T-cell (primary cell): ENCODE data around the gene EXOSC9. TPM values are rescaled to one million over a fixed set of nuclear protein-coding genes. Genes with fewer than 3 reads are reported as not detected.

ENCODE experiments used
- ATAC-seq, 4 experiments: fragments of 200-7000 bp in 3 of 4; fragments of 150-1000 bp in 1 of 4; cut with Tn5 transposase; replicated peaks in 1 of 4; 1 replicate in 3 of 4; 2 replicates in 1 of 4; pipeline ENCODE4 v1.10.0; 2021; ENCODE audit warnings: moderate library complexity in 3 of 4, mild to moderate bottlenecking in 2 of 4, moderate number of reproducible peaks in 1 of 4
- CTCF ChIA-PET, 2 donors: fragments of 300-600 bp; sonication (Branson Sonifier 250); formaldehyde crosslinking; loops; one replicate each; lab custom pipeline; 2022; ENCODE audit warnings: antibody characterized with exemption in 2 of 2; lab: Charles Lee
- POLR2A ChIA-PET, 2 donors: fragments of 300-600 bp; sonication (Branson Sonifier 250); formaldehyde crosslinking; loops; one replicate each; lab custom pipeline; 2022; ENCODE audit warnings: antibody characterized with exemption in 2 of 2; lab: Charles Lee
- DNase-seq, 35 experiments: peaks; one replicate each; pipeline versions ENCODE4 v3.0.0 to v3.0.0-alpha.2; 2013 to 2023
- H3K27ac ChIP-seq: one replicate; pipeline ENCODE4 v1.5.1; 2013; ENCODE audit warnings: low read length
- H3K27me3 ChIP-seq, 2 experiments: replicated peaks in 1 of 2; 1 replicate in 1 of 2; 2 replicates in 1 of 2; pipeline versions ENCODE4 v1.6.1 to v1.7.0; 2013; ENCODE audit warnings: low read length in 1 of 2, mixed read lengths in 1 of 2; ENCODE audit not compliant: control insufficient read depth in 2 of 2, insufficient read depth in 2 of 2; ENCODE audit errors: extremely low read depth in 1 of 2
- H3K36me3 ChIP-seq, 2 donors: 1 replicate in 1 of 2; 2 replicates in 1 of 2; pipeline versions ENCODE4 v1.6.1 to v1.7.0; 2013; ENCODE audit warnings: low read length in 1 of 2; ENCODE audit not compliant: control insufficient read depth in 2 of 2, insufficient read depth in 1 of 2; ENCODE audit errors: extremely low read depth in 1 of 2
- H3K4me1 ChIP-seq, 2 experiments: 1 replicate in 1 of 2; 2 replicates in 1 of 2; pipeline versions ENCODE4 v1.6.1 to v1.7.0; 2013; ENCODE audit warnings: low read length in 2 of 2, mixed read lengths in 1 of 2; ENCODE audit not compliant: insufficient read depth in 2 of 2, control insufficient read depth in 1 of 2; ENCODE audit errors: extremely low read depth in 1 of 2
- H3K4me3 ChIP-seq, 2 donors: 1 replicate in 1 of 2; 2 replicates in 1 of 2; pipeline versions ENCODE4 v1.5.1 to v1.7.0; 2013; ENCODE audit warnings: mild to moderate bottlenecking in 2 of 2, low read length in 1 of 2, moderate library complexity in 1 of 2; ENCODE audit not compliant: control insufficient read depth in 1 of 2; ENCODE audit errors: extremely low read depth in 1 of 2
- H3K9me3 ChIP-seq: 2 replicates; pipeline ENCODE4 v1.7.0; 2013
- H3K27ac Mint-ChIP-seq, 2 donors: one replicate each; pipeline ENCODE4 v1.8.0; 2020 to 2021; ENCODE audit warnings: mild to moderate bottlenecking in 2 of 2, mixed read lengths in 2 of 2
- H3K27me3 Mint-ChIP-seq, 2 donors: one replicate each; pipeline ENCODE4 v1.8.0; 2021 to 2022; ENCODE audit warnings: mixed read lengths in 2 of 2
- H3K36me3 Mint-ChIP-seq: one replicate; pipeline ENCODE4 v1.8.0; 2021; ENCODE audit warnings: mixed read lengths
- H3K4me1 Mint-ChIP-seq, 3 donors: one replicate each; pipeline ENCODE4 v1.8.0; 2020 to 2022; ENCODE audit warnings: mixed read lengths in 3 of 3, mild to moderate bottlenecking in 1 of 3
- H3K4me3 Mint-ChIP-seq, 3 donors: one replicate each; pipeline ENCODE4 v1.8.0; 2020 to 2022; ENCODE audit warnings: mild to moderate bottlenecking in 3 of 3, mixed read lengths in 3 of 3, moderate library complexity in 3 of 3
- H3K9me3 Mint-ChIP-seq, 3 donors: one replicate each; pipeline ENCODE4 v1.8.0; 2020 to 2022; ENCODE audit warnings: mixed read lengths in 3 of 3
- WGBS: methylation state at CpG from one replicate; pipeline ENCODE4 v1.1.5; 2013; ENCODE audit warnings: missing lambda C conversion rate; ENCODE audit not compliant: insufficient coverage; 5-methylcytosine and 5-hydroxymethylcytosine counted together
- total RNA-seq, 35 experiments: library from RNA in 6 of 35; stranded (reverse) in 6 of 35; fragments of 120-200 nt in 1 of 35; gene quantifications; one replicate each; pipeline versions ENCODE4 v1.2.1 to v1.2.4 and lab custom pipeline; 2013 to 2026

EXOSC9 gene
- total RNA-seq, 5 donors from 2014 or later (not counting 1 experiment from before 2014, with no cell fraction given), result 32.2 to 57.7 (median 36.4) TPM

- Mint-ChIP-seq H3K27ac (peak within 1 kb of the TSS; percentile 86), H3K4me3 (peak within 1 kb of the TSS; percentile 86 to 93 (median 86)), H3K4me1 (peaks cover 16 to 24% (median 20%) of the 10 kb centered on the region in 3 donors), H3K27me3 (no peaks in the 10 kb centered on the region), H3K9me3 (no peaks in the 10 kb centered on the region), H3K36me3 (peaks cover 9% of the 10 kb centered on the region)
- peak; percentile 91 to 97 (median 94) for DNase-seq
- Histone ChIP-seq H3K27ac (peak within 1 kb of the TSS; percentile 75), H3K27me3 (no peaks in the 10 kb centered on the region), H3K9me3 (no peaks in the 10 kb centered on the region), H3K36me3 (no peaks in the 10 kb centered on the region), H3K4me1 (peaks cover 7 to 10% of the 10 kb centered on the region in 2 experiments), H3K4me3 (peak within 1 kb of the TSS; percentile 71 to 78)
- ChIA-PET CTCF (interaction anchor here in 1 of 2 donors (1.5 kb wide), 2 partner anchors 22 to 755 kb away, joined by 4 to 9 read pairs; partner anchors contain the start of gene EXOSC9), POLR2A (interaction anchor here (0.5 to 1.2 kb wide), 6 partner anchors 20 to 529 kb away, joined by 3 to 8 read pairs (median 3); partner anchors contain the start of gene EXOSC9 (in 2 of the 2))
- ATAC-seq, result peak; percentile 98
- WGBS, result under 1% methylated on average over 63 of the region's 63 CpGs
These were observed 22.5 kb downstream of the EXOSC9 start, which contains the start of gene CCNA2 for GRCh38 chr4:121823505-121824170. TSS of gene CCNA2 (minus strand) at chr4:121823883. CDS start at chr4:121823628, 255 bp downstream.

DNA sequence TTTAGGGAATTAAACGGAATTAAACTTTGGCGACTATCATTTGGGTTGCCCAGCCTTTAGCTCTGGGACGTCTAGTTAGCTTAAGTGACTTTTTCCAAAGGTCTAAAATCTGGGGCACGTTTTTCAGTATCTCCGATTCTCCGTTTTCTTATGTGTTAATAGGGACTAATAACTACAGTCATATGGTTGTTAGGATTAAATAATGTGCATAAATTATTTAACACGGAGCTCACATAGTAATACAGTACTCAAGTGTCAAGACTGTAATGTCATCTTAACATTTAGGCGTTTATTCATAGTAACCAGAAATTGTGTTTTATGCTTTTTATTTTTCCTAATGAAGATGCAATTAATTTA lies 23.0 kb downstream of the EXOSC9 start:
- H3K4me3 ChIP-seq, result peak overlapping the region; percentile 71 to 78
- no peak for ATAC-seq
- H3K4me1 Mint-ChIP-seq, result peaks cover 16 to 21% (median 20%) of the 10 kb centered on the region in 3 donors
- ChIA-PET CTCF (interaction anchor here in 1 of 2 donors (1.5 kb wide), 2 partner anchors 22 to 754 kb away, joined by 4 to 9 read pairs; partner anchors contain the start of gene EXOSC9), POLR2A (interaction anchor here (0.5 to 1.2 kb wide), 6 partner anchors 20 to 528 kb away, joined by 3 to 8 read pairs (median 3); partner anchors contain the start of gene EXOSC9 (in 2 of the 2))
- peak overlapping the region; percentile 86 to 93 (median 86) for H3K4me3 Mint-ChIP-seq
- H3K9me3 Mint-ChIP-seq, result no peaks in the 10 kb centered on the region
- H3K36me3 Mint-ChIP-seq, result peaks cover 9% of the 10 kb centered on the region
- WGBS, result 0% methylated on average over 2 of the region's 8 CpGs
- H3K4me1 ChIP-seq, result peaks cover 7 to 10% of the 10 kb centered on the region in 2 experiments
- no peak for DNase-seq
- H3K36me3 ChIP-seq, result no peaks in the 10 kb centered on the region
- H3K27ac Mint-ChIP-seq, result peak overlapping the region; percentile 86
- H3K27me3 ChIP-seq, result no peaks in the 10 kb centered on the region
- no peaks in the 10 kb centered on the region for H3K27me3 Mint-ChIP-seq
- H3K9me3 ChIP-seq, result no peaks in the 10 kb centered on the region
- peak overlapping the region; percentile 75 for H3K27ac ChIP-seq

DNA sequence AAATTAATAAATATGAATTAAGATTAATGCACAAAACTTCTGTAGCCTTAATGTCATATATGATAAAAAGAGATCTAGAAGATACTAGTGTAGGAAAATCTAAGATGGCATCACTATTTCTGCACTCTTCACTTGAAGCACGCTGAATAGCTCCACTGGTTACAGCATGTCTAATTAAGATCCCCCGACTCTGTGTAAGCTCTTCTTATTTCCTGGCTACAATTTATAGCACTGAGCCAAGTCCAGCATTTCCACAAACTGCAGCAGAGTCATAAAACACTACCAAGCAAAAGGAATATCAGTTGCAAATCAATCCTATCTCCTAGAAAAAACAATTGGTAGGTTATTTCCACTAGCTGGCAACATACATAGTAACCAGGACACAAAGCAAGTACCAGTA lies 23.8 kb downstream of the EXOSC9 start:
- H3K27me3 Mint-ChIP-seq, result no peaks in the 10 kb centered on the region
- ATAC-seq, result no peak
- no peak for DNase-seq
- H3K36me3 Mint-ChIP-seq, result peaks cover 9% of the 10 kb centered on the region
- Histone ChIP-seq H3K9me3 (no peaks in the 10 kb centered on the region), H3K27me3 (no peaks in the 10 kb centered on the region), H3K27ac (no peak overlapping the region), H3K4me1 (peaks cover 7 to 10% of the 10 kb centered on the region in 2 experiments), H3K36me3 (peaks cover 0 to 5% of the 10 kb centered on the region in 2 donors), H3K4me3 (no peak overlapping the region)
- H3K4me3 Mint-ChIP-seq, result no peak overlapping the region
- POLR2A ChIA-PET, result interaction anchor here (0.7 to 1.2 kb wide), 3 partner anchors 24 to 26 kb away, joined by 3 read pairs; partner anchors contain the start of gene EXOSC9 (in 1 of the 2)
- WGBS, result 93% methylated on average over 2 of the region's 2 CpGs
- H3K4me1 Mint-ChIP-seq, result peaks cover 16 to 20% (median 20%) of the 10 kb centered on the region in 3 donors
- CTCF ChIA-PET, result interaction anchor here in 1 of 2 donors (0.8 to 1.5 kb wide), 4 partner anchors 23 to 753 kb away, joined by 3 to 9 read pairs (median 4); partner anchors contain the start of genes BBS7 and EXOSC9
- H3K27ac Mint-ChIP-seq, result peak overlapping the region in 1 of 2 donors; percentile 23
- no peaks in the 10 kb centered on the region for H3K9me3 Mint-ChIP-seq

DNA sequence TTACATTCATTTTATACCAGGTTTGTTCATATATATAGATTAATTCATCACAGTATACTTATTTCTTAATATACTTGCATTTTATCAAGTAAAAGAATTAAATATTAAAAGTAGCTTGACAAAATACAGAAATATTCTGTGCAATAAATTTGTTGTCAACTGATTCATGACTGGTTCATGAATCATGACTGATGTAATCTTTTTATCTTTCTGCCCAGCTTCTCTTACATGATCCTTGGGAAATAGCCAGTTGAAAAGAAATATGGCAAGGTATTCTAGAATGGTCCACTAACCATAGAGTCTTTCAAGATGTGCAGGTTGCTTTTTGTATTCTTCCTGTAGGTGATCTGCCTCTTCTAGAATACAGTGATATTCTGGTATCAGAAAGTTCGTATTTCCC lies 26.7 kb downstream of the EXOSC9 start:
- no peaks in the 10 kb centered on the region for H3K9me3 Mint-ChIP-seq
- H3K27ac Mint-ChIP-seq, result no peak overlapping the region
- POLR2A ChIA-PET, result no interaction called here
- no peak for DNase-seq
- no CpG with 5 or more reads among the region's 1 CpG for WGBS
- H3K36me3 Mint-ChIP-seq, result peaks cover 9% of the 10 kb centered on the region
- no peak overlapping the region for H3K4me3 Mint-ChIP-seq
- no peak for ATAC-seq
- CTCF ChIA-PET, result no interaction called here
- Histone ChIP-seq H3K27me3 (no peaks in the 10 kb centered on the region), H3K9me3 (no peaks in the 10 kb centered on the region), H3K36me3 (peaks cover 0 to 9% of the 10 kb centered on the region in 2 donors), H3K4me3 (no peak overlapping the region), H3K4me1 (peaks cover 4 to 8% of the 10 kb centered on the region in 2 experiments), H3K27ac (no peak overlapping the region)
- H3K27me3 Mint-ChIP-seq, result no peaks in the 10 kb centered on the region
- H3K4me1 Mint-ChIP-seq, result peaks cover 10 to 12% (median 12%) of the 10 kb centered on the region in 3 donors

GRCh38 chr4:121829511-121829910 lies 28.4 kb downstream of the EXOSC9 start:
- no peaks in the 10 kb centered on the region for H3K27me3 Mint-ChIP-seq
- no peak overlapping the region for H3K27ac Mint-ChIP-seq
- peaks cover 0 to 4% (median 2%) of the 10 kb centered on the region in 3 donors for H3K4me1 Mint-ChIP-seq
- H3K4me3 Mint-ChIP-seq, result no peak overlapping the region
- Histone ChIP-seq H3K9me3 (no peaks in the 10 kb centered on the region), H3K4me1 (no peaks in the 10 kb centered on the region), H3K27ac (no peak overlapping the region), H3K36me3 (peaks cover 0 to 9% of the 10 kb centered on the region in 2 donors), H3K27me3 (no peaks in the 10 kb centered on the region), H3K4me3 (no peak overlapping the region)
- ATAC-seq (no peak), DNase-seq (no peak)
- 95% methylated on average over 4 of the region's 5 CpGs for WGBS
- CTCF ChIA-PET, result no interaction called here
- no peaks in the 10 kb centered on the region for H3K9me3 Mint-ChIP-seq
- peaks cover 9% of the 10 kb centered on the region for H3K36me3 Mint-ChIP-seq
- POLR2A ChIA-PET, result no interaction called here

GRCh38 chr4:121838136-121838535 lies 37.0 kb downstream of the EXOSC9 start:
- Mint-ChIP-seq H3K9me3 (no peaks in the 10 kb centered on the region), H3K27ac (no peak overlapping the region), H3K36me3 (peaks cover 22% of the 10 kb centered on the region), H3K4me1 (no peaks in the 10 kb centered on the region), H3K27me3 (no peaks in the 10 kb centered on the region), H3K4me3 (no peak overlapping the region)
- H3K9me3 ChIP-seq, result no peaks in the 10 kb centered on the region
- ChIA-PET POLR2A (no interaction called here), CTCF (no interaction called here)
- no peak overlapping the region for H3K4me3 ChIP-seq
- no peaks in the 10 kb centered on the region for H3K4me1 ChIP-seq
- H3K27ac ChIP-seq, result no peak overlapping the region
- ATAC-seq, result no peak
- no peaks in the 10 kb centered on the region for H3K27me3 ChIP-seq
- DNase-seq, result no peak
- H3K36me3 ChIP-seq, result peaks cover 7 to 9% of the 10 kb centered on the region in 2 donors
